Kidney (tissue), 14 donors: ENCODE measurements around the gene CNOT3. TPM values are rescaled to one million over a fixed set of nuclear protein-coding genes. Genes with fewer than 3 reads are reported as not detected.
"Not testable (repeated sequence)": the region's sequence is repeated elsewhere in the genome, so short reads cannot be mapped to it uniquely, and the experiment has no call there.

Experiments
- DNase-seq, 5 donors: peaks; one replicate each; pipeline ENCODE4 v3.0.0-alpha.2; 2013 to 2020
- FAIRE-seq: peaks from 2 replicates; lab custom pipeline; 2012; peaks lifted over from hg19 to GRCh38; lab: Jason Lieb, UNC
- H3K27ac ChIP-seq, 2 donors: one replicate each; pipeline ENCODE4 v1.7.0; 2013; ENCODE audit warnings: low read depth in 2 of 2, low read length in 2 of 2, inconsistent platforms in 1 of 2
- H3K27me3 ChIP-seq: one replicate; pipeline ENCODE4 v1.7.1; 2013; ENCODE audit warnings: low read length, inconsistent platforms; ENCODE audit not compliant: control insufficient read depth, insufficient read depth
- H3K36me3 ChIP-seq, 3 donors: one replicate each; pipeline versions ENCODE4 v1.7.0 to v1.7.1; 2013; ENCODE audit warnings: low read length in 3 of 3, control low read depth in 1 of 3, inconsistent platforms in 1 of 3; ENCODE audit not compliant: insufficient read depth in 3 of 3, control insufficient read depth in 2 of 3
- H3K4me1 ChIP-seq, 3 donors: one replicate each; pipeline versions ENCODE4 v1.7.0 to v1.7.1; 2013; ENCODE audit warnings: low read length in 3 of 3, inconsistent platforms in 1 of 3, low read depth in 1 of 3; ENCODE audit not compliant: control insufficient read depth in 2 of 3, insufficient read depth in 2 of 3
- H3K4me3 ChIP-seq, 3 donors: one replicate each; pipeline versions ENCODE4 v1.7.0 to v1.8.1; 2013; ENCODE audit warnings: low read length in 3 of 3, control low read depth in 1 of 3, inconsistent platforms in 1 of 3
- H3K9ac ChIP-seq, 3 donors: one replicate each; pipeline versions ENCODE4 v1.7.0 to v1.7.1; 2013; ENCODE audit warnings: low read length in 3 of 3, control low read depth in 1 of 3, inconsistent platforms in 1 of 3
- H3K9me3 ChIP-seq, 3 donors: one replicate each; pipeline versions ENCODE4 v1.7.0 to v1.7.1; 2013; ENCODE audit warnings: low read length in 3 of 3, control low read depth in 1 of 3, inconsistent platforms in 1 of 3; ENCODE audit not compliant: control insufficient read depth in 2 of 3, insufficient read depth in 1 of 3
- CTCF ChIP-seq: IDR thresholded peaks from 3 replicates; pipeline ENCODE4 v1.5.1; 2012; ENCODE audit warnings: mild to moderate bottlenecking, moderate library complexity, borderline replicate concordance; ENCODE audit not compliant: insufficient read depth; ENCODE audit errors: extremely low read depth
- intact Hi-C: fragments of 100-400 bp; cut with DNase I; formaldehyde crosslinking; loops from one replicate; pipeline ENCODE4 v1.11.1; 2022
- polyA plus RNA-seq: library from polyadenylated mRNA; stranded (reverse); fragments of 350-450 nt; fragmentation: Illumina TruSeq; extraction: RNeasy Lipid Tissue Mini Kit (QIAGEN cat#74804); gene quantifications from one replicate; pipeline ENCODE4 v1.2.3, GENCODE V29; 2014; ENCODE audit warnings: low read depth, low replicate concordance; ENCODE audit not compliant: insufficient read depth
- total RNA-seq: library from RNA; stranded (reverse); fragmentation: NEBNext Ultra II Directional; extraction: Animal tissue kit (Norgen Biotek cat#: 25700); gene quantifications from one replicate; pipeline ENCODE4 v1.2.1, GENCODE V29; 2021
- donor health status: control.
- donor health status: control.
- donor health status: control.
- donor health status: control.
- donor health status: control.
- donor health status: DM: yes; HTN: yes; CAD: no.
- donor health status: Normal renal cell carcinoma (clear cell type).

CNOT3 gene
- total and polyA plus RNA-seq, 2 donors from 2014 or later: 30.8 to 38.1 TPM

GRCh38 chr19:54191811-54192453 is 54.4 kb downstream of the CNOT3 start:
- Histone ChIP-seq H3K9ac (peak overlapping the region; percentile 23 to 77 (median 68)), H3K9me3 (no peaks in the 10 kb centered on the region), H3K4me3 (peak overlapping the region; percentile 53 to 79 (median 68)), H3K27ac (peak overlapping the region; percentile 100), H3K4me1 (peaks cover 0 to 15% (median 13%) of the 10 kb centered on the region in 3 donors), H3K36me3 (peaks cover 2 to 8% (median 4%) of the 10 kb centered on the region in 3 donors), H3K27me3 (no peaks in the 10 kb centered on the region)
- DNase-seq (peak in 2 of 5 donors; percentile 47 to 81), FAIRE-seq (no peak)
- intact Hi-C loops: no loop called here
- no peak for TF ChIP-seq CTCF

- peak in 2 of 5 donors; percentile 58 to 78 for DNase-seq
- peaks cover 0 to 8% (median 4%) of the 10 kb centered on the region in 3 donors for H3K36me3 ChIP-seq
- no peak overlapping the region for H3K4me3 ChIP-seq
- no peak for TF ChIP-seq CTCF
- FAIRE-seq: no peak
- no peaks in the 10 kb centered on the region for H3K9me3 ChIP-seq
- H3K4me1 ChIP-seq: peaks cover 0 to 14% (median 13%) of the 10 kb centered on the region in 3 donors
- H3K27me3 ChIP-seq: no peaks in the 10 kb centered on the region
- H3K9ac ChIP-seq: no peak overlapping the region
- intact Hi-C loops: no loop called here
- H3K27ac ChIP-seq: no peak overlapping the region
These were observed 55.4 kb downstream of the CNOT3 start for GRCh38 chr19:54193011-54193410.

- H3K9ac ChIP-seq, H3K27ac ChIP-seq, FAIRE-seq, H3K4me3 ChIP-seq, intact Hi-C loops, H3K9me3 ChIP-seq, H3K27me3 ChIP-seq, H3K36me3 ChIP-seq, H3K4me1 ChIP-seq: not testable (repeated sequence)
- DNase-seq: peak in 1 of 5 donors; percentile 29
These were observed 56.9 kb downstream of the CNOT3 start for GRCh38 chr19:54194463-54194862.

GRCh38 chr19:54196536-54196935 is 59.0 kb downstream of the CNOT3 start:
- FAIRE-seq: no peak
- TF ChIP-seq CTCF: no peak
- intact Hi-C loops: no loop called here

More at GRCh38 chr19:54196536-54196935, 59.0 kb downstream of the CNOT3 start:
- Histone ChIP-seq H3K9me3 (no peaks in the 10 kb centered on the region), H3K27me3 (no peaks in the 10 kb centered on the region), H3K27ac (no peak overlapping the region), H3K9ac (no peak overlapping the region), H3K4me3 (no peak overlapping the region), H3K36me3 (peaks cover under 1 to 8% (median 4%) of the 10 kb centered on the region in 3 donors), H3K4me1 (peaks cover 3 to 11% (median 6%) of the 10 kb centered on the region in 3 donors)
- peak in 1 of 5 donors; percentile 46 for DNase-seq
